Hepatocyte (in vitro differentiated cells): ENCODE results near the gene ERCC2. TPM values are rescaled to one million over a fixed set of nuclear protein-coding genes. Genes with fewer than 3 reads are reported as not detected.
"Not testable (repeated sequence)": the region's sequence is repeated elsewhere in the genome, so short reads cannot be mapped to it uniquely, and the experiment has no call there.

Experiments
- DNase-seq: peaks from one replicate; pipeline ENCODE4 v3.0.0-alpha.2; 2016; ENCODE audit warnings: low spot score
- H2AFZ ChIP-seq: fragments of 200-600 bp; sonication (generic); 2 replicates; pipeline ENCODE4 v1.6.0; 2016; ENCODE audit warnings: antibody characterized with exemption, mild to moderate bottlenecking
- H3K27ac ChIP-seq: fragments of 200-600 bp; sonication (generic); 2 replicates; pipeline ENCODE4 v1.5.1; 2016; ENCODE audit warnings: mild to moderate bottlenecking
- H3K27me3 ChIP-seq: fragments of 200-600 bp; sonication (generic); 2 replicates; pipeline ENCODE4 v1.6.1; 2016
- H3K36me3 ChIP-seq: fragments of 200-600 bp; sonication (generic); replicated peaks from 2 replicates; pipeline ENCODE4 v1.5.1; 2016; ENCODE audit warnings: low read depth; ENCODE audit not compliant: insufficient read depth
- H3K4me1 ChIP-seq: fragments of 200-600 bp; sonication (generic); 2 replicates; pipeline ENCODE4 v1.5.1; 2016; ENCODE audit warnings: mild to moderate bottlenecking, moderate library complexity; ENCODE audit not compliant: insufficient read depth
- H3K4me2 ChIP-seq: fragments of 200-600 bp; sonication (generic); 2 replicates; pipeline ENCODE4 v1.6.0; 2016
- H3K4me3 ChIP-seq: fragments of 200-600 bp; sonication (generic); 2 replicates; pipeline ENCODE4 v1.5.1; 2016; ENCODE audit warnings: mild to moderate bottlenecking
- H3K79me2 ChIP-seq: fragments of 200-600 bp; sonication (generic); 2 replicates; pipeline ENCODE4 v1.6.0; 2017; ENCODE audit warnings: mild to moderate bottlenecking
- H3K9me2 ChIP-seq: fragments of 200-600 bp; sonication (generic); replicated peaks from 2 replicates; pipeline ENCODE4 v1.6.0; 2017; ENCODE audit warnings: mild to moderate bottlenecking; ENCODE audit not compliant: insufficient read depth
- H3K9me3 ChIP-seq: fragments of 200-600 bp; sonication (generic); 2 replicates; pipeline ENCODE4 v1.5.1; 2016; ENCODE audit warnings: low read depth, mild to moderate bottlenecking
- H4K20me1 ChIP-seq: fragments of 200-600 bp; sonication (generic); 2 replicates; pipeline ENCODE4 v1.6.0; 2016; ENCODE audit warnings: mild to moderate bottlenecking; ENCODE audit not compliant: insufficient read depth, poor library complexity, severe bottlenecking
- EZH2 ChIP-seq: fragments of 200-600 bp; sonication (generic); IDR thresholded peaks from 2 replicates; pipeline ENCODE4 v1.6.1; 2016; ENCODE audit warnings: antibody characterized with exemption, mild to moderate bottlenecking, borderline replicate concordance
- EZH2phosphoT487 ChIP-seq: fragments of 200-600 bp; sonication (generic); IDR thresholded peaks from one replicate; pipeline ENCODE4 v1.6.1; 2018; ENCODE audit warnings: antibody characterized with exemption, mild to moderate bottlenecking, low read depth, moderate library complexity; ENCODE audit not compliant: unreplicated experiment, severe bottlenecking
- WGBS: methylation state at CpG from one replicate; pipeline ENCODE4 v1.1.6; 2016; ENCODE audit warnings: low lambda C conversion rate; ENCODE audit errors: missing lambda C conversion rate; 5-methylcytosine and 5-hydroxymethylcytosine counted together
- polyA plus RNA-seq: library from polyadenylated mRNA; unstranded; fragments of >200 nt; fragmentation: Nextera tagmentation; extraction: Ambion mirVana; gene quantifications from 2 replicates; pipeline ENCODE4 v1.2.1, GENCODE V29; 2016
- total RNA-seq: library from RNA; depleted of rRNA; stranded (reverse); fragments of >200 nt; gene quantifications from 2 replicates; pipeline ENCODE4 v1.2.3, GENCODE V29; 2014
- TF ChIP-seq, protein P1 (sequence below): fragments of 200-600 bp; sonication (generic); IDR thresholded peaks from 2 replicates; pipeline ENCODE4 v1.5.1; 2016; ENCODE audit warnings: antibody characterized with exemption, mild to moderate bottlenecking; ENCODE audit not compliant: poor library complexity

ERCC2 gene
- total and polyA plus RNA-seq, 2 experiments from 2014 or later, result 7.1 to 13.9 TPM

DNA sequence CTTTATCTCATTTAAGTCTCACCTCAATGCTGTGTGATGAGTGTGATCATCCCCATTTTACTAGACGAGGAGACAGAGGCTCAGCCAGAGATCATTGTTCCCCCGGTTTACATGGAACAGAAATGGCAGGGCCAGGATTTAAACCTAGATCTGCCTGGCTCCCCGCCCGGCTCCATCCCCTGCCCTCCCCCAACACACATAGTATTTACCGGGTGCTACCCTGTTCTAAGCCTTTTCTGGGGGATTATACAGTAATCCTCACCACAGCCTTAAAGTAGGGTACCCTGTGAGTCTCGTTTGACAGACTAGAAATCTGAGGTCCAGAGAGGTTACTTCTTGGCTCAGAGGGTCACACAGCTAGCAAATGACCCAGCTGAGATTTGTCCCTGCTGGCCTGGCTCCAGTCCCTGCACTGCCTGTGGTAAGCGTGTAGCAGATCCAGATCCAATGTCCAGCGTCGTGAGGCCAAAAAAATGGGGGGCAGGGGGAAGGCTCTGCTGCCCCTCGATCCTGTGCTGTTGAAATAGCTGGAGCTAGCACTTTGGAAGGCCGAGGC lies 33.6 kb downstream of the ERCC2 start:
- Histone ChIP-seq H2AFZ (no peak overlapping the region), H3K9me3 (no peaks in the 10 kb centered on the region), H3K36me3 (no peaks in the 10 kb centered on the region), H4K20me1 (no peaks in the 10 kb centered on the region), H3K79me2 (no peaks in the 10 kb centered on the region), H3K27me3 (peaks cover 9% of the 10 kb centered on the region), H3K4me3 (no peak overlapping the region), H3K4me2 (no peak overlapping the region), H3K27ac (no peak overlapping the region), H3K4me1 (no peaks in the 10 kb centered on the region), H3K9me2 (no peaks in the 10 kb centered on the region)
- DNase-seq, result no peak
- no peak for TF ChIP-seq EZH2phosphoT487
- TF ChIP-seq, protein P1, sequence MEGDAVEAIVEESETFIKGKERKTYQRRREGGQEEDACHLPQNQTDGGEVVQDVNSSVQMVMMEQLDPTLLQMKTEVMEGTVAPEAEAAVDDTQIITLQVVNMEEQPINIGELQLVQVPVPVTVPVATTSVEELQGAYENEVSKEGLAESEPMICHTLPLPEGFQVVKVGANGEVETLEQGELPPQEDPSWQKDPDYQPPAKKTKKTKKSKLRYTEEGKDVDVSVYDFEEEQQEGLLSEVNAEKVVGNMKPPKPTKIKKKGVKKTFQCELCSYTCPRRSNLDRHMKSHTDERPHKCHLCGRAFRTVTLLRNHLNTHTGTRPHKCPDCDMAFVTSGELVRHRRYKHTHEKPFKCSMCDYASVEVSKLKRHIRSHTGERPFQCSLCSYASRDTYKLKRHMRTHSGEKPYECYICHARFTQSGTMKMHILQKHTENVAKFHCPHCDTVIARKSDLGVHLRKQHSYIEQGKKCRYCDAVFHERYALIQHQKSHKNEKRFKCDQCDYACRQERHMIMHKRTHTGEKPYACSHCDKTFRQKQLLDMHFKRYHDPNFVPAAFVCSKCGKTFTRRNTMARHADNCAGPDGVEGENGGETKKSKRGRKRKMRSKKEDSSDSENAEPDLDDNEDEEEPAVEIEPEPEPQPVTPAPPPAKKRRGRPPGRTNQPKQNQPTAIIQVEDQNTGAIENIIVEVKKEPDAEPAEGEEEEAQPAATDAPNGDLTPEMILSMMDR, result no peak
- no peak for TF ChIP-seq EZH2
- WGBS, result 69% methylated on average over 11 of the region's 11 CpGs

DNA sequence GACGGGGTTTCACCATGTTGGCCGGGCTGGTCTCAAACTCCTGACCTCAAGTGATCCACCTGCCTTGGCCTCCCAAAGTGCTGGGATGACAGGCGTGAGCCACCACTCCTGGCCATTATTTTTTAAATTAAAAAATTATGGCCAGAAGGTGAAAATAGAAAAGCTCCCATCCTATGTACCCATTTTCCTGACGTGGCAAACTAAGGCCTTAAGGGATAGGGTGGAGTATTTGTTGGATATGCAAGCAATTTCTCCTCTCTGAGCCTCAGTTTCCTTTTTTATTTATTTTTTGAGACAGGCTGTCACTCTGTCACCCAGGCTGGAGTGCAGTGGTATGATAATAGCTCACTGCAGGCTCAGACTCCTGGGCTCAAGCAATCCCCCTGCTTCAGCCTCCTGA lies 35.5 kb downstream of the ERCC2 start:
- H3K36me3 ChIP-seq, DNase-seq, H3K27me3 ChIP-seq, H3K4me1 ChIP-seq, H3K4me2 ChIP-seq, H3K9me3 ChIP-seq, H3K9me2 ChIP-seq, H3K27ac ChIP-seq, H3K4me3 ChIP-seq, H3K79me2 ChIP-seq, H2AFZ ChIP-seq, H4K20me1 ChIP-seq: not testable (repeated sequence)
- WGBS, result 85% methylated on average over 4 of the region's 4 CpGs

DNA sequence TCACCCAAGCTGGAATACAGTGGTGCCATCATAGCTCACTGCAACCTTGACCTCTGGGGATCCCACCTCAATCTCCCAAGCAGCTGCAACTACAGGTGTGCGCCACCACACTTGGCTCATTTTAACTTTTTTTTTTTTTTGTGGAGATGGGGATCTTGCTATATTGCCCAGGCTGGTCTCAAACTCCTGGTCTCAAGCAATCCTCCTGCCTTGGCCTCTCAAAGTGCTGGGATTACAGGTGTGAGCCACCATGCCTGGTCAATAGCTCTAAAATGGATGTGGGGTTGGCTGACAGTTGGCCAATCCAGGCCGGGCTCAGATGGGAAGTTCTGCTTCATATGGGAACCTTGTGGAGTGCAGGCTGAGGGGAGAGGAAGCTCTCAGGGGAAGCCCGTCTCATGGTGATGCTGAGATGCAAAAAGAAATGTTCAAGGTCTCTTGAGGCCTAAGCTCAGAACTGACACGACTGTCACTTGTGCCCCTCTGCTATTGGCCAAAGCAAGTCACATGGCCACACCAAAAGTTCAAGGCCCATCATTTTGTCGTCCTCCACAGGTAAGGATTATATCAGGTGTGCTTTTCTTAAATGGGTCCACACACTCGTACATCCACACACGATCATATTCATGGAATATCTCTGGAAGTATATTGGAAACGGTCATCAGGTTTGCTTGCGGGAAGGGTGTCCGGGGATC lies 36.6 kb downstream of the ERCC2 start:
- no peak for TF ChIP-seq EZH2phosphoT487
- TF ChIP-seq, protein P1, result no peak
- no peak for TF ChIP-seq EZH2
- H2AFZ ChIP-seq, result no peak overlapping the region

DNA sequence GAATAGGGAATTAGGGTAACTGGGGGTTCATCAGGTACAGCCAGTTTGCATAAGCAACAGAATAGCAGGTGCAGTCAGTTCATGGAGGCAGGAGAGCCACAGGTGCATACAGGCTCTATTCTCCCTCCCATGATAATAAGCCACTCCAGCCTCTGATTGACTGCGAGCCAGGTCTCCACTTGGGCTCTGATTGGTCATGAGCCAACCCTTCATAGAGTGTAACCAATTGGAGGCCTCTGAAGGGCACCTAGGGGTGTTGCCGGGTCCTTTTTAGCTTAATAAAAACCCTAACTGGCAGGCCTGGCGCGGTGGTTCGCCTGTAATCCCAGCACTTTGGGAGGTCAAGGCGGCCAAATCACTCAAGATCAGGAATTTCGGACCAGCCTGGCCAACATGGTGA lies 39.0 kb downstream of the ERCC2 start:
- no peak overlapping the region for H3K4me3 ChIP-seq
- DNase-seq, result no peak
- no peaks in the 10 kb centered on the region for H3K9me3 ChIP-seq
- H3K9me2 ChIP-seq, result no peaks in the 10 kb centered on the region
- H3K27me3 ChIP-seq, result no peaks in the 10 kb centered on the region
- H3K36me3 ChIP-seq, result no peaks in the 10 kb centered on the region
- 89% methylated on average over 7 of the region's 7 CpGs for WGBS
- no peak for TF ChIP-seq EZH2phosphoT487
- TF ChIP-seq, protein P1, result no peak
- no peak for TF ChIP-seq EZH2
- no peaks in the 10 kb centered on the region for H3K79me2 ChIP-seq
- no peak overlapping the region for H3K27ac ChIP-seq
- no peak overlapping the region for H3K4me2 ChIP-seq
- no peak overlapping the region for H2AFZ ChIP-seq
- no peaks in the 10 kb centered on the region for H4K20me1 ChIP-seq
- no peaks in the 10 kb centered on the region for H3K4me1 ChIP-seq

More for the DNA sequence above, 36.6 kb downstream of the ERCC2 start:
- Histone ChIP-seq H3K4me1 (no peaks in the 10 kb centered on the region), H4K20me1 (no peaks in the 10 kb centered on the region), H3K9me2 (no peaks in the 10 kb centered on the region), H3K36me3 (no peaks in the 10 kb centered on the region), H3K27me3 (no peaks in the 10 kb centered on the region), H3K27ac (no peak overlapping the region), H3K4me2 (no peak overlapping the region), H3K79me2 (no peaks in the 10 kb centered on the region), H3K9me3 (no peaks in the 10 kb centered on the region), H3K4me3 (no peak overlapping the region)
- 86% methylated on average over 10 of the region's 10 CpGs for WGBS
- no peak for DNase-seq
